ENCODE measurements around the gene PDIA2. TPM values are rescaled to one million over a fixed set of nuclear protein-coding genes. Genes with fewer than 3 reads are reported as not detected.

Gene PDIA2
- total and polyA plus RNA-seq, 2 donors (not counting 3 experiments of a cell fraction or from before 2014, with no cell fraction given): 0.63 TPM; not detected in 1

DNA sequence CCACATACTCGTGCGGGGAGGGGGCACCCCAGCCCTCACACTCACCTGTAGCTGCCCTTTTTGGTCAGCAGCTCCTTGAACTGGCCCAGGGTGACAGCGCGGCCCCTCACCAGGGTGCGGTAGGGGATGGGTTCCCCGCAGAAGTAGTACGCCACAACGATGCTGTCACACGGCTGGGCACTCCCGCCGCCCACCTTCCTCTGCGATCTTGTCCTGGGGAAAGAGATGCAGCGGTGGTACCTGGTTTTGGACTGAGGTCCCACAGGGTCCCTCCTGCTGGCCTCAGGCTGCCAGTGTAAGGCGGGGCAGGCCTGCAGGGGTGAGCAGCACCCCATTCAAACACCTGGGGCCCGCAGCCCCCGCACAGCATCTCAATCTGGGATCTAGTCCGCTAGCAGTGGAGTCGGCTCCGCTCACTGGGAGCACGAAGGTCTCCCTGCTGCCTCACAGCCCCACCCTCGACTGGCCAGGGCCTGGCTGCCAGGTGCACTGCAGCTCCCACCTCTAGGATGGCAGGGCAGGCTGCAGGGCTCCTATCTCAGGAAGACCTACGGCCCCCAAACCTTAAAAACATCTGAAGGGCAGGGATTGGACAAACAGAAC lies 6.5 kb downstream of the PDIA2 start:
- Histone ChIP-seq H3K27ac (ENCODE audit: insufficient read depth, low read depth, low read length) (no peak overlapping the region), H3K9me3 (replicated peaks; ENCODE audit: control insufficient read depth, insufficient read depth, low read length) (no peaks in the 10 kb centered on the region), H3K9ac (replicated peaks; ENCODE audit: extremely low read depth, insufficient read depth, low read length) (no peak overlapping the region), H4K20me1 (replicated peaks; ENCODE audit: control insufficient read depth, extremely low read depth, insufficient read depth, low read length) (no peaks in the 10 kb centered on the region), H3K79me2 (ENCODE audit: control insufficient read depth, insufficient read depth, low read length) (no peaks in the 10 kb centered on the region), H3K36me3 (ENCODE audit: control insufficient read depth in 2 of 2, extremely low read depth in 1 of 2, insufficient read depth in 2 of 2, low read length in 2 of 2) (peaks cover 0 to 33% of the 10 kb centered on the region in 2 experiments), H3K9me1 (replicated peaks; ENCODE audit: control insufficient read depth, extremely low read depth, insufficient read depth, low read length) (no peaks in the 10 kb centered on the region), H3K4me3 (replicated peaks in 1 of 3; ENCODE audit: insufficient read depth in 1 of 3, low read depth in 1 of 3, low read length in 3 of 3) (no peak overlapping the region), H3K4me1 (ENCODE audit: control insufficient read depth, extremely low read depth, insufficient read depth, low read length) (no peaks in the 10 kb centered on the region), H3K27me3 (ENCODE audit: control insufficient read depth in 2 of 2, insufficient read depth in 2 of 2, low read length in 2 of 2) (no peaks in the 10 kb centered on the region), H2AFZ (ENCODE audit: low read depth, low read length) (no peak overlapping the region), H3K4me2 (ENCODE audit: insufficient read depth, low read length) (no peak overlapping the region)
- FAIRE-seq: no peak
- dilution Hi-C loops (cut with MboI; ENCODE audit: extremely low pct_ligation_motif_present, low sequenced_read_pairs) (no loop called here), intact Hi-C loops (cut with micrococcal nuclease) (no loop called here)
- no peak for DNase-seq (ENCODE audit: low read depth, low spot score)
- ChIA-PET CTCF (no interaction called here), POLR2A (no interaction called here)
- TF ChIP-seq, protein P1, sequence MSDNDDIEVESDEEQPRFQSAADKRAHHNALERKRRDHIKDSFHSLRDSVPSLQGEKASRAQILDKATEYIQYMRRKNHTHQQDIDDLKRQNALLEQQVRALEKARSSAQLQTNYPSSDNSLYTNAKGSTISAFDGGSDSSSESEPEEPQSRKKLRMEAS (IDR thresholded peaks at IDR 0.05; ENCODE audit: insufficient read depth, insufficient read length): no peak
- TF ChIP-seq, protein P2, sequence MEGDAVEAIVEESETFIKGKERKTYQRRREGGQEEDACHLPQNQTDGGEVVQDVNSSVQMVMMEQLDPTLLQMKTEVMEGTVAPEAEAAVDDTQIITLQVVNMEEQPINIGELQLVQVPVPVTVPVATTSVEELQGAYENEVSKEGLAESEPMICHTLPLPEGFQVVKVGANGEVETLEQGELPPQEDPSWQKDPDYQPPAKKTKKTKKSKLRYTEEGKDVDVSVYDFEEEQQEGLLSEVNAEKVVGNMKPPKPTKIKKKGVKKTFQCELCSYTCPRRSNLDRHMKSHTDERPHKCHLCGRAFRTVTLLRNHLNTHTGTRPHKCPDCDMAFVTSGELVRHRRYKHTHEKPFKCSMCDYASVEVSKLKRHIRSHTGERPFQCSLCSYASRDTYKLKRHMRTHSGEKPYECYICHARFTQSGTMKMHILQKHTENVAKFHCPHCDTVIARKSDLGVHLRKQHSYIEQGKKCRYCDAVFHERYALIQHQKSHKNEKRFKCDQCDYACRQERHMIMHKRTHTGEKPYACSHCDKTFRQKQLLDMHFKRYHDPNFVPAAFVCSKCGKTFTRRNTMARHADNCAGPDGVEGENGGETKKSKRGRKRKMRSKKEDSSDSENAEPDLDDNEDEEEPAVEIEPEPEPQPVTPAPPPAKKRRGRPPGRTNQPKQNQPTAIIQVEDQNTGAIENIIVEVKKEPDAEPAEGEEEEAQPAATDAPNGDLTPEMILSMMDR (IDR thresholded peaks at IDR 0.05; ENCODE audit: extremely low read depth in 1 of 2, insufficient read depth in 1 of 2, low read depth in 1 of 2, low read length in 2 of 2): no peak
- TF ChIP-seq FOS (IDR thresholded peaks at IDR 0.05; ENCODE audit: borderline replicate concordance, insufficient read depth, low read length): no peak
- BruUV-seq (replicated peaks): no TSS peak

DNA sequence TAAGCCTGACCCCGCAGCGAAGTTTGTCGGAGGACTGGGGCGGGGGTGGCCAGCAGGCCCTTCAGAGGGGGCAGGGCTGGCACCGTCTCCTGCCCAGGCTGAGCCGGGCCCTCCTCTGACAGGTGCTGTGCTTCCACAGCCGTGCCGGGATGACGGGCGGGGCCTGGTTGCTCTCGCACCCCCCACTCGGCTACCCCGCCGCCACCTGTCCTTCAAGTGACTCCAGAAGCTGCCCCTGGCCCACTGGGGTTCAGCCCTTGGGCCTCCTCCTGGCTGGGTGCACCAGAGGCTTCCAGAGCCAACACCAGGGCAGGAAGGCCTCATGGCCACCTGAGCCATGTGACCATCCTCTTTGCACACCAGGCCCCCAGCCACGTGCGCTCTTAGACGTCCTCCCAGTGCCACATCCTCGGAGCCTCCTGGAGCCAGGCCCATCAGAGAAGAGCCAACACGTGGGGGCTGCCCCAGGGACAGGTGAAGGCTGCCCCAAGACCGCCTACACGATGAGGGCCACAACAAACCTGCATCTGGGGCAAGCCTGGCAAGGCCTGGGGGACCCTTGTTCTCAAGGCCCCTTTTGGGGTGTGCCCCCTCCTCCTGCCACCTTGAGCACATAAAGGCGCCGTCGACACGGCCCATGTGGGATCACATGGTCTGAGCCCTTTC lies 7.2 kb downstream of the PDIA2 start:
- Histone ChIP-seq H3K4me1 (ENCODE audit: control insufficient read depth, extremely low read depth, insufficient read depth, low read length) (no peaks in the 10 kb centered on the region), H3K27ac (ENCODE audit: insufficient read depth, low read depth, low read length) (no peak overlapping the region), H4K20me1 (replicated peaks; ENCODE audit: control insufficient read depth, extremely low read depth, insufficient read depth, low read length) (no peaks in the 10 kb centered on the region), H3K79me2 (ENCODE audit: control insufficient read depth, insufficient read depth, low read length) (no peaks in the 10 kb centered on the region), H3K4me2 (ENCODE audit: insufficient read depth, low read length) (no peak overlapping the region), H2AFZ (ENCODE audit: low read depth, low read length) (no peak overlapping the region), H3K9me1 (replicated peaks; ENCODE audit: control insufficient read depth, extremely low read depth, insufficient read depth, low read length) (no peaks in the 10 kb centered on the region), H3K9me3 (replicated peaks; ENCODE audit: control insufficient read depth, insufficient read depth, low read length) (no peaks in the 10 kb centered on the region), H3K9ac (replicated peaks; ENCODE audit: extremely low read depth, insufficient read depth, low read length) (no peak overlapping the region), H3K36me3 (ENCODE audit: control insufficient read depth in 2 of 2, extremely low read depth in 1 of 2, insufficient read depth in 2 of 2, low read length in 2 of 2) (peaks cover 0 to 33% of the 10 kb centered on the region in 2 experiments), H3K4me3 (replicated peaks in 1 of 3; ENCODE audit: insufficient read depth in 1 of 3, low read depth in 1 of 3, low read length in 3 of 3) (no peak overlapping the region), H3K27me3 (ENCODE audit: control insufficient read depth in 2 of 2, insufficient read depth in 2 of 2, low read length in 2 of 2) (no peaks in the 10 kb centered on the region)
- ChIA-PET CTCF (no interaction called here), POLR2A (no interaction called here)
- FAIRE-seq (no peak), DNase-seq (ENCODE audit: low read depth, low spot score) (no peak)
- intact Hi-C loops (cut with micrococcal nuclease): no loop called here
- no TSS peak for BruUV-seq (replicated peaks)
- no peak for TF ChIP-seq JUN (IDR thresholded peaks at IDR 0.05; ENCODE audit: borderline replicate concordance, insufficient read depth, insufficient read length, low read depth)
- TF ChIP-seq, protein P2 (IDR thresholded peaks at IDR 0.05; ENCODE audit: extremely low read depth in 1 of 2, insufficient read depth in 1 of 2, low read depth in 1 of 2, low read length in 2 of 2): no peak
- TF ChIP-seq, protein P1 (IDR thresholded peaks at IDR 0.05; ENCODE audit: insufficient read depth, insufficient read length): no peak
- no peak for TF ChIP-seq FOS (IDR thresholded peaks at IDR 0.05; ENCODE audit: borderline replicate concordance, insufficient read depth, low read length)
- TF ChIP-seq POLR2AphosphoS5 (IDR thresholded peaks at IDR 0.05; ENCODE audit: insufficient read depth, low read depth, low read length): no peak
- TF ChIP-seq POLR2A (IDR thresholded peaks at IDR 0.05; ENCODE audit: low read depth, low read length): no peak
- TF ChIP-seq GATA2 (IDR thresholded peaks at IDR 0.05; ENCODE audit: insufficient read depth, insufficient read length, low read depth, low read length): no peak
- dilution Hi-C loops (cut with MboI; ENCODE audit: extremely low pct_ligation_motif_present, low sequenced_read_pairs): no loop called here
